ENCODE measurements around the gene IL22RA1.
A peak's percentile ranks its signal among the peaks of the same experiment; 100 is the strongest.

The IL22RA1 gene

GRCh38 chr1:24095140-24095859, 47.6 kb downstream of the IL22RA1 start:
- no peak for DNase-seq

- DNase-seq = no peak
Observed at GRCh38 chr1:24094554-24094953, 48.4 kb downstream of the IL22RA1 start.

GRCh38 chr1:24093732-24094131, 49.2 kb downstream of the IL22RA1 start:
- DNase-seq = no peak

- DNase-seq = no peak
Observed at GRCh38 chr1:24092979-24093378, 50.0 kb downstream of the IL22RA1 start.

- DNase-seq = no peak
Observed at GRCh38 chr1:24091971-24092482, 50.9 kb downstream of the IL22RA1 start.

- DNase-seq = no peak
Observed at GRCh38 chr1:24090736-24091135, 52.2 kb downstream of the IL22RA1 start.

- DNase-seq = no peak
Observed at GRCh38 chr1:24089743-24090555, 53.0 kb downstream of the IL22RA1 start.

- DNase-seq = no peak
Observed at GRCh38 chr1:24089027-24089742, 53.8 kb downstream of the IL22RA1 start.

- DNase-seq = no peak
Observed at GRCh38 chr1:24086466-24086865, 56.5 kb downstream of the IL22RA1 start.

GRCh38 chr1:24085546-24085945, 57.4 kb downstream of the IL22RA1 start:
- no peak for DNase-seq

GRCh38 chr1:24085007-24085406, 57.9 kb downstream of the IL22RA1 start:
- no peak for DNase-seq

GRCh38 chr1:24084050-24084449, 58.9 kb downstream of the IL22RA1 start:
- no peak for DNase-seq

GRCh38 chr1:24082372-24082771, 60.6 kb downstream of the IL22RA1 start:
- DNase-seq = no peak

- no peak for DNase-seq
Observed at GRCh38 chr1:24081190-24081589, 61.8 kb downstream of the IL22RA1 start.

GRCh38 chr1:24080131-24080530, 62.8 kb downstream of the IL22RA1 start:
- DNase-seq = no peak

- no peak for DNase-seq
Observed at GRCh38 chr1:24077278-24077978, 65.5 kb downstream of the IL22RA1 start.

GRCh38 chr1:24075946-24076345, 67.0 kb downstream of the IL22RA1 start:
- no peak for DNase-seq

GRCh38 chr1:24075590-24075854, 67.4 kb downstream of the IL22RA1 start:
- no peak for DNase-seq

GRCh38 chr1:24074817-24075589, 67.9 kb downstream of the IL22RA1 start:
- DNase-seq = no peak

- DNase-seq = no peak
Observed at GRCh38 chr1:24074196-24074595, 68.7 kb downstream of the IL22RA1 start.

- DNase-seq = no peak
Observed at GRCh38 chr1:24071941-24072340, 71.0 kb downstream of the IL22RA1 start.

GRCh38 chr1:24070821-24071393, 72.0 kb downstream of the IL22RA1 start:
- DNase-seq = peak; percentile 70

Data from stimulated activated CD4-positive, alpha-beta T cell treated with anti-CD3 and anti-CD28 coated beads, Interleukin-12 subunit alpha, Interleukin-12 subunit beta, amount 100 ng/mL, for 4 hours (primary cell).